GM12865 (cell line): ENCODE data around the gene DUS3L.
A peak's percentile ranks its signal among the peaks of the same experiment; 100 is the strongest.

ENCODE experiments used
- DNase-seq: peaks from one replicate; pipeline ENCODE4 v3.0.0; 2010; ENCODE audit warnings: low read depth
- H3K4me3 ChIP-seq: 2 replicates; pipeline ENCODE4 v1.5.1; 2011; ENCODE audit warnings: mild to moderate bottlenecking, low read depth, low read length, control low read depth
- CTCF ChIP-seq: IDR thresholded peaks from 2 replicates; pipeline ENCODE4 v1.5.1; 2011; ENCODE audit warnings: low read length, control low read depth, low read depth, inconsistent platforms; ENCODE audit not compliant: insufficient read depth; ENCODE audit errors: missing control alignments

DUS3L gene

GRCh38 chr19:5790559-5791520 is at the start of gene DUS3L:
TSS of gene DUS3L (minus strand) at chr19:5791163. CDS start at chr19:5791141, 22 bp downstream.
- TF ChIP-seq CTCF = no peak
- DNase-seq = peak; percentile 100
- H3K4me3 ChIP-seq = peak within 1 kb of the TSS; percentile 74

GRCh38 chr19:5839065-5840017 is 48.4 kb upstream of the DUS3L start, which contains the start of gene FUT6:
TSS of gene FUT6 (minus strand) at chr19:5839702. CDS start at chr19:5832567, 7,135 bp downstream.
- DNase-seq = no peak
- H3K4me3 ChIP-seq = no peak within 1 kb of the TSS
- no peak for TF ChIP-seq CTCF

GRCh38 chr19:5838353-5839064 is 47.5 kb upstream of the DUS3L start:
- no peak for TF ChIP-seq CTCF
- H3K4me3 ChIP-seq = no peak overlapping the region
- DNase-seq = no peak

- TF ChIP-seq CTCF = no peak
- no peak for DNase-seq
These were observed 46.9 kb upstream of the DUS3L start for GRCh38 chr19:5837761-5838352.

GRCh38 chr19:5832527-5833216 is 41.7 kb upstream of the DUS3L start:
- no peak overlapping the region for H3K4me3 ChIP-seq
- no peak for TF ChIP-seq CTCF
- DNase-seq = no peak

More at GRCh38 chr19:5837761-5838352, 46.9 kb upstream of the DUS3L start:
- H3K4me3 ChIP-seq = no peak overlapping the region
